ES-I3 (cell line): ENCODE results near the gene AVEN.
"Not testable (repeated sequence)": the region's sequence is repeated elsewhere in the genome, so short reads cannot be mapped to it uniquely, and the experiment has no call there.

Source experiments
- H3K36me3 ChIP-seq: 2 replicates; pipeline ENCODE4 v1.6.1; 2013; ENCODE audit warnings: mild to moderate bottlenecking, low read length, control low read depth, moderate library complexity; ENCODE audit not compliant: insufficient read depth
- H3K4me1 ChIP-seq: 2 replicates; pipeline ENCODE4 v1.6.1; 2013; ENCODE audit warnings: mild to moderate bottlenecking, control low read depth, low read length; ENCODE audit not compliant: insufficient read depth
- H3K9ac ChIP-seq: 2 replicates; pipeline ENCODE4 v1.6.1; 2013; ENCODE audit warnings: low read depth, mild to moderate bottlenecking, low read length, moderate library complexity
- H3K9me3 ChIP-seq: 2 replicates; pipeline ENCODE4 v1.6.1; 2013; ENCODE audit warnings: mild to moderate bottlenecking, low read length, moderate library complexity; ENCODE audit not compliant: control insufficient read depth, insufficient read depth

The AVEN gene

GRCh38 chr15:34019369-34019990 is 19.5 kb downstream of the AVEN start:
- Histone ChIP-seq H3K36me3 (no peaks in the 10 kb centered on the region), H3K9ac (no peak overlapping the region), H3K9me3 (no peaks in the 10 kb centered on the region)

DNA sequence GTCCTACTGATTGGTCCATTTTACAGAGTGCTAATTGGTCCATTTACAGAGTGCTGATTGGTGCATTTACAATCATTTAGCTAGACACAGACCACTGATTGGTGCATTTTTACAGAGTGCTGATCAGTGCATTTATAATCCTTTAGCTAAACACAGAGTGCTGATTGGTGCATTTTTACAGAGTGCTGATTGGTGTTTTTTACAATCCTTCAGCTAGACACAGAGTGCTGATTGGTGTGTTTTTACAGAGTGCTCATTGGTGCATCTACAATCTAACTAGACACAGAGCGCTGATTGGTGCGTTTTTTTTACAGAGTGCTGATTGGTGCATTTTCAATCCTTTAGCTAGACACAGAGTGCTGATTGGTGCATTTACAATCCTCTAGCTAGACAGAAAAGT is 20.3 kb downstream of the AVEN start:
- not testable (repeated sequence) for H3K4me1 ChIP-seq, H3K9me3 ChIP-seq, H3K36me3 ChIP-seq, H3K9ac ChIP-seq

More at GRCh38 chr15:34019369-34019990, 19.5 kb downstream of the AVEN start:
- no peaks in the 10 kb centered on the region for H3K4me1 ChIP-seq

DNA sequence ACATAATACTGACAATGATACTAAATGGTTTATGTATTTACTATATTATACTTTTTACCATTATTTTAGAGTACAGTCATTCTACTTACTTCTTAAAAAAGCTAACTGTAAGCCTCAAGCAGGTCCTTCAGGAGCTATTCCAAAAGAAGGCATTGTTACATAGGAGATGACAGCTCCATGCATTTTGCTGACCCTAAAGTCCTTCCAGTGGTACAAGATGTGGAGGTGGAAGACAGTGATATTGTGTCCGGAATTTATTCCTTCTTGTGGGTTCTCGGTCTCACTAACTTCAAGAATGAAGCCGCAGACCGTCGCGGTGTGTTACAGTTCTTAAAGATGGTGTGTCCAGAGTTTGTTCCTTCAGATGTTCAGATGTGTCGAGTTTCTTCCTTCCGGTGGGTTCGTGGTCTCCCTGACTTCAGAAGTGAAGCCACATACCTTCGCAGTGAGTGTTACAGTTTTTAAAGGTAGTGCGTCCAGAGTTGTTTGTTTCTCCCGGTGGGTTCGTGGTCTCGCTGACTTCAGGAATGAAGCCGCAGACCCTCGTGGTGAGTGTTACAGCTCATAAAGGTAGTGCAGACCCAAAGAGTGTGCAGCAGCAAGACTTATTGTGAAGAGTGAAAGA is 20.9 kb downstream of the AVEN start:
- no peaks in the 10 kb centered on the region for H3K9me3 ChIP-seq

DNA sequence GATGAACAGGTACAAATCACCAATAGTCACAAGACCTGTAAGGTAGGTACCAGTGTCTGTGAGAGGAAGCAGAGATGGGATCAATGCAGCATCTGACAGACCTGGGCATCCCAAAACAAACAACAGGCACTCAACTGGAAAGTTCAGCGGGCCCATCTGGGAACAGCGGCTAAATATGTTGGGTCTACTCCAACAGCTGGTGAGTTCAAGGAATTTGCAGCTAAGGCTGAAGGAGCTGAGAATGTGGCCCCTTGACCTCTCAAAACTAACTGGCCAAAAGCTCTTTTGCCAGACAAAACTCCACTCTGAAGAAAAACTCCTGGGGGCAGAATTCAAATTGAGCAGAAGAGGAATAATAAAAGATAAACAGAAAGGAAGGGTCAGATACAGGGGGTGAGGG is 24.4 kb downstream of the AVEN start:
- Histone ChIP-seq H3K4me1 (no peaks in the 10 kb centered on the region), H3K9ac (no peak overlapping the region), H3K9me3 (no peaks in the 10 kb centered on the region), H3K36me3 (no peaks in the 10 kb centered on the region)

More for the DNA sequence above, 20.9 kb downstream of the AVEN start:
- Histone ChIP-seq H3K36me3 (no peaks in the 10 kb centered on the region), H3K9ac (no peak overlapping the region), H3K4me1 (no peaks in the 10 kb centered on the region)

GRCh38 chr15:34013746-34014145 is 25.3 kb downstream of the AVEN start:
- Histone ChIP-seq H3K9me3 (no peaks in the 10 kb centered on the region), H3K9ac (no peak overlapping the region), H3K36me3 (no peaks in the 10 kb centered on the region), H3K4me1 (no peaks in the 10 kb centered on the region)

- Histone ChIP-seq H3K36me3 (no peaks in the 10 kb centered on the region), H3K9me3 (no peaks in the 10 kb centered on the region), H3K4me1 (no peaks in the 10 kb centered on the region), H3K9ac (no peak overlapping the region)
Measured at GRCh38 chr15:34012461-34013028, 26.5 kb downstream of the AVEN start.

DNA sequence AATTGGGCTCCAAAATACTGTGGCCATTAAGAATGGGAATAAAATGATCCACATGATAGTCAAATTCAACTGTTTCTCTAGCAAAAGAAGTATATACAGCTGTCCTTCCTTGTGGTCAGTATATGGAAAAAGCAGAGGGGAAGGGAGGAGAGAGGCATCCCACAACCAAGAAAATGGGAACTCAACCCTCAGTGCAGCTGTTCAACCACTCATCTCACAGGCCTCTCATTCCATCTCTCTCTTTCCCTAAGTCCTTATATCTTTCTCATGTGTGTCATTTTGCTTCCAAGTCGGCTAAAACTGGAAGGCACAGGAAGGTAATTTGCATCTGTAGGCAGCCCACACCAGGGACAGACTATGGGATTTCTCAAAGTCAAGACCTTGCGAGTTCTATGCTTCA is 27.5 kb downstream of the AVEN start:
- no peaks in the 10 kb centered on the region for H3K4me1 ChIP-seq
- no peaks in the 10 kb centered on the region for H3K9me3 ChIP-seq
- no peak overlapping the region for H3K9ac ChIP-seq
- no peaks in the 10 kb centered on the region for H3K36me3 ChIP-seq

DNA sequence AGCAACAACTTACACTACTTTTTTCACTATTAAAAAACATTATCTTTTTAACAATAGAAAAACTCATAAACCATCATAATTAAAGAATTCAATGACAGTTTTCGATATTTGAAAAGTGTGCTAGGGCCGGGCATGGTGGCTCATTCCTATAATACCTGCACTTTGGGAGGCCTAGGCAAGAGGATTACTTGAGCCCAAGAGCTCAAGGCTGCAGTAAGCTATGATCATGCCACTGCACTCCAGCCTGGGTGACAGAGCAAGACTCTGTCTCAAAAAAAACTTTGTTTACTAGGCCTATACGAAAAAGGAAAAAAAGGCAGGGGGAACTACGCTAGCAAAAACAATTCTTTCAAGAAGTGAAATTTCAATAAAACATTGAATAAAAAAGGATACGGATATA is 28.1 kb downstream of the AVEN start:
- Histone ChIP-seq H3K36me3 (no peaks in the 10 kb centered on the region), H3K9me3 (no peaks in the 10 kb centered on the region), H3K4me1 (no peaks in the 10 kb centered on the region), H3K9ac (no peak overlapping the region)

GRCh38 chr15:34009656-34010055 is 29.3 kb downstream of the AVEN start:
- Histone ChIP-seq H3K9me3 (no peaks in the 10 kb centered on the region), H3K36me3 (no peaks in the 10 kb centered on the region), H3K4me1 (no peaks in the 10 kb centered on the region), H3K9ac (no peak overlapping the region)

GRCh38 chr15:34006381-34006780 is 32.6 kb downstream of the AVEN start:
- Histone ChIP-seq H3K9ac (no peak overlapping the region), H3K9me3 (no peaks in the 10 kb centered on the region), H3K4me1 (no peaks in the 10 kb centered on the region), H3K36me3 (no peaks in the 10 kb centered on the region)

GRCh38 chr15:34001536-34001935 is 37.5 kb downstream of the AVEN start:
- no peaks in the 10 kb centered on the region for H3K4me1 ChIP-seq
- H3K36me3 ChIP-seq, result no peaks in the 10 kb centered on the region
- no peaks in the 10 kb centered on the region for H3K9me3 ChIP-seq
- no peak overlapping the region for H3K9ac ChIP-seq

DNA sequence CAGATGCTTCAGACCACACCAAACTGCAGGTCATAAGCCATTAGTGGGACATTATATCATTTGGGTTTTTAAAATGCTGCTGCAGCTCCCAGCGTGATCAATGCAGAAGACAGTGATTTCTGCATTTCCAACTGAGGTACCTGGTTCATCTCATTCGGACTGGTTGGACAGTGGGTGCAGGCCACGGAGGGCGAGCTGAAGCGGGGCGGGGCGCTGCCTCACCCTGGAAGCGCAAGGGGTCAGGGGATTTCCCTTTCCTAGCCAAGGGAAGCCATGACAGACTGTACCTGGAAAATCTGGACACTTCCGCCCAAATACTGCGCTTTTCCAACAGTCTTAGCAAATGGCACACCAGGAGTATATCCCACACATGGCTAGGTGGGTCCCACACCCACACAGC is 43.3 kb downstream of the AVEN start:
- H3K36me3 ChIP-seq, H3K4me1 ChIP-seq, H3K9me3 ChIP-seq, H3K9ac ChIP-seq: not testable (repeated sequence)

DNA sequence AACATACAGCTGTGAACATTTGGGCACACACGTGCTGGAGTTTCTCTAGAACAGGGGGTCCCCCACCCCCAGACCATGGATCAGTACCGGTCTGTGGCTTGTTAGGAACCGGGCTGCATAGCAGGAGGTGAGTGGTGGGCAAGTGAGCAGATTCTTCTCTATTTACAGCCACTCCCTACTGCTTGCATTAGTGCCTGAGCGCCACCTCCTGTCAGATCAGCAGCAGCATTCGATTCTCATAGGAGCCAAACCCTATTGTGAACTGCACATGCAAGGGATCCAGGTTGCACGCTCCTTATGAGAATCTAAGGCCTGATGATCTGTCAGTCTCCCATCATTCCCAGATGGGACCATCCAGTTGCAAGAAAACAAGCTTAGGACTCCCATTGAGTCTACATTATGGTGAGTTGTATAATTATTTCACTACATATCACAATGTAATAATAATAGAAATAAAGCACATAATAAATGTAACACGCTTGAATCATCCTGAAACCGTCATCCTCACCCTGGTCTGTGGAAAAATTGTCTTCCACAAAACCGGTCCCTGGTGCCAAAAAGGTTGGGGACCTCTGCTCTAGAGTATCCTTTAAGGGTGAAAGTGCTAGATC is 44.9 kb downstream of the AVEN start:
- no peak overlapping the region for H3K9ac ChIP-seq
- H3K36me3 ChIP-seq, result no peaks in the 10 kb centered on the region
- H3K4me1 ChIP-seq, result no peaks in the 10 kb centered on the region
- no peaks in the 10 kb centered on the region for H3K9me3 ChIP-seq

- no peaks in the 10 kb centered on the region for H3K36me3 ChIP-seq
- H3K4me1 ChIP-seq, result peaks cover 10% of the 10 kb centered on the region
- H3K9me3 ChIP-seq, result no peaks in the 10 kb centered on the region
- no peak overlapping the region for H3K9ac ChIP-seq
Measured at GRCh38 chr15:33988384-33988783, 50.6 kb downstream of the AVEN start.

GRCh38 chr15:33987444-33987843 is 51.6 kb downstream of the AVEN start:
- H3K4me1 ChIP-seq, result peaks cover 10% of the 10 kb centered on the region
- no peaks in the 10 kb centered on the region for H3K36me3 ChIP-seq
- no peaks in the 10 kb centered on the region for H3K9me3 ChIP-seq
- H3K9ac ChIP-seq, result no peak overlapping the region
